HUDEP-2 (cell line): ENCODE results near the gene EID3.
A peak's percentile ranks its signal among the peaks of the same experiment; 100 is the strongest.
"Not testable (repeated sequence)": the region's sequence is repeated elsewhere in the genome, so short reads cannot be mapped to it uniquely, and the experiment has no call there.

Source experiments
- DNase-seq, 76 experiments: peaks; one replicate each; lab custom pipeline; 2025; ENCODE audit not compliant: unreplicated experiment in 76 of 76; lab: John Stamatoyannopoulos, UW

The EID3 gene

DNA sequence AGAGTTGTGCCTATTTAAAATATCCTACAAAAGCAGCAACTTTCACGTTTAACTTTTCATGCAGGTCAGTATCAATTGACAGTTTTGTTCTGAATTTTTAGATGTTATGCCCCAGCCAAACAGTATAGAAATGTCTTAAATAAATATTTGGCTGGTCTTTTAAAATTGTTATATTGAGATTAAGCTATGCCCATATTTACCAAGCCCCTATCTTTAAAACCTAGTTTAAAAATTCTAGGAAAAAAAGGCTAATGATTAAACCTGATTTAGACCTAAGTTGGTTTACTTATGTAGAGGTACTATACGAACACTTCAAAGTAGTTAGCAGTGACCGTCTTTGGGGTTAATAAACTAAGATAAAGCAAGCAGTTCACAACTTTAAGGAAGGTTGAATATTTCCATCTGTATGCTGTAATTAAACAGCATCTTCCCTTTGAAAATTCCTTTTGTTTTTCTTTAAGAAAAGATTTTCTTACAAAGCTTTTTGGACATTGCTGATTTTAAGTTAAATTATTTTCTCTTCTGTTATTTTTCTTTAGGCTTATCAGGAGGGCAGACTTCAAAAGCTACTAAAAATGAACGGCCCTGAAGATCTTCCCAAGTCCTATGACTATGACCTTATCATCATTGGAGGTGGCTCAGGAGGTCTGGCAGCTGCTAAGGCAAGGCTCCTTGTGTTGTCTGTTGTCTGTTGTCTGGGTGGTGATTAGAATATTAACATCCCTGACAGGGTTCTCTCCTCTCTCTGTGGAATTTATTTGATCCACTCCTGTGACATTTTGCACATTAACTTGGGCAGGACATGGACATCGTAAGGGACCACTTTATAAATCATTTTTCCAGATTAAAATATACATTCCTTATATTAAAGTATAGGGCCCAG is 7.5 kb downstream of the EID3 start:
- peak in 11 of 76 experiments; percentile 2 to 20 (median 6) for DNase-seq

DNA sequence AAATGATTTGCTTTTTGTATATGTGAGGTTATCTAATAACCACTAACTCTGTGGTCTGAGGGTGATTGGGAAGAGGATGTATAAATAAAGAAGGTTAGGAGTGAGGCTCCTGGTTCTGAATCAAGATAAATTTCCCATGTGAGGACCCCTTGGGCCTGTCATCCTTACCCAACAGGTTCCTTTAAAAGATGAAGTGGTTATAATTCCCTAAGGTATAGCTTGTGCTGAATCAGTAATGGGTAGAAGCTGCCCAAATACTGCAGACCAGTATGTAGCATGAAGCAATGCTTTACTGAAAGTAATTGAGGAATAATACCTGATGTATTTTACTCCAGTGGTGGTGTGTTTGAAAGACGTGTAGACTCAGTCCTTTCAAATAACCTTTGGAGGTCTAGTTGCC is 8.7 kb downstream of the EID3 start:
- DNase-seq = no peak

DNA sequence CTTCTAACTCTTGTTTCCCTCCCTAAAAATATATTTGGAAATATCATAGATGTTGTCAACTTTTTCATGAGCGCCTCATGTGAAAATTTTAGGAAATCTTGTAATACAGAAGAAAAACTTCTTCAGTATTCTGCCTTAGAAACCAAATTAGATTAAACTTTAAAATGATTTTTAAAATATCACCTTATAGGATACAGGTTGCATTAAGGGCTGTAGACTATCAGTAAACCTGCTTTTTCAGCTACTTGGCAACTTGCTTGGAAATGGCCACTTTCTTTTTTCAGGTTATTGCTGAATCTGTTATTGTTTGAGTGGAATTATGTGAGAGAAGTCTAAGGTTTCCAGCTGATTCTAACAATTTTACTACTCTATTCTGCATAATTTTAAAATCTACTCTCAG is 9.1 kb downstream of the EID3 start:
- DNase-seq = no peak

DNA sequence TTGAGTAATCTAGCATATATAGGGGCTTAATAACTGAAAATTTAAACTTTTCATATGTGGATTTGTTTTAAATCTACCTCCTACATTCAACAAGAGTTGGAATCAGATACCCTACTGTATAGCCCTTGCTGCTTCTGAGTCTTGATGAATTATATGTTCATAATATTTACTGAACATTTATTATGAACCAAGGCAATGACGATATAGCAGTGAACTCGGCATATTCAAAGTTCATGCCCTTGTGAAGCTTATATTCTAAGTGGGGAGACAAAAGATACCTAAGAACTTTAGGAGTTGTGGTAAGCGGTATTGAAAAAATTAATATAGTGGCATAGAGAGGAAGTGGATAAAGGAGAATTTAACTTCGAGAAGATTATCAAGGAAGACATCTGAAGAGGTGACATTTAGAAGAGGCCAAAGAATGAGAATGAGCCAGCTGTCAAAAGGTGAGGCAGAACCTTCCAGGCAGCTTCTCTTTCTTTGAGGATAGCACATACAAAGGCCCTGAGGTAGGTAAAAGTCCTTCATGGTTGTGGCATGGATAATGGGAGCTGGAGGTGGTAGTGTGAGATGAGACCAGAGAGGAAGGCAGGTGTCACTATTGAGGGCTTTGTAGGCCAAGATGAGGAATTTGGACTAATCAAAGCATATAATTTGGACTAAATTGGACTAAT is 10.2 kb downstream of the EID3 start:
- no peak for DNase-seq

DNA sequence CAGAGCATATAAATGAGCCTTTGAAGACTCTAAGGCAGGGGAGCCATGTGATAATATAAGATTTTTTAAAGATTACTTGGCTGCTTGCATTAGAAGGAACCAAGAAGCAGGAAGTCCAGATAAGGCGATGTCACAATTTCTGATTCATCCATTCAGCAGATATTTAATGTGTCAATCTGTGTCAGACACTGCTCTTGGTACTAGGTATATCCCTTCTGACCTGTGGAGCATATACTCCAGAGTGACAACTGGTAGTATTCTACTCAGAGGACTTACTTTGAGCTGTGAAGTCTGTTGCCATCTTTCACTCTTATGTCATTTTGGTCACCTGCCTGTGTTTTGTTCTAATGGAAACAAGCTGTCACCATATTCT is 10.7 kb downstream of the EID3 start:
- no peak for DNase-seq

DNA sequence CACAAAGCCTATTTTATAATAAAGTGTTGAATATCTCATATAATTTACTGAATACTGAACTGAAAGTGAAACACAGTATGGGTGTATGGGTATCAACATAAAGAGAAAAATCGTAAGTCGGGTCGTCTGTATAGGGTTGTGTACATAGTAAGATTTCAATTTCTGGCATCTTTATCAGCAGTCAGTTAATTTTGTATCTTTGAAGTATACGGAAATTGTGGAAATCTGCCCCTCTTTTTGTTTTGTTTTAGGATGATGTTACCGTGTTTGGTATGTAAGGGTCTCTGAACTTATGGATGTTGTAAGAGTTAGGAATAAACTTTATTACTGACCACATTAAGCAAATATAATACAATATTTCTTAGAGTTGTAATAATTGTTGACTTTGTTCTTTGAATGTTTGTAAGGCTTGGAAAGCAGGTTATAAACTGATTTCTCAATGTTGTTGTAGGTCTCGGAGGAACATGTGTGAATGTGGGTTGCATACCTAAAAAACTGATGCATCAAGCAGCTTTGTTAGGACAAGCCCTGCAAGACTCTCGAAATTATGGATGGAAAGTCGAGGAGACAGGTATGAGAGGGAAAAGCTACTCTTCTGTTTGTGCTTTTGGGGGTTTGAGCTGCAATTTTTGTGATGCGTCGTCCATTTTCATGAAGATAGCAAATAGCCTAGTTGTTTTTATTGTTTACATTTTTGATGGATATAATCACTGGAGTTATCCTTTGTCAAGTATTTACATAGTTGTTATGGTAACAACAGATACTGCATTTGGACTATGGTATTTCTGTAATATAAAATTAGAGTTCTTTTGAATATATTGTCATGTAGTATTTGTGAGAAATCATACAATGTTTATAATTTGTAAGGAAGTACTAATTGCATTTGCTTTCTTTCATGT is 12.0 kb downstream of the EID3 start:
- no peak for DNase-seq

DNA sequence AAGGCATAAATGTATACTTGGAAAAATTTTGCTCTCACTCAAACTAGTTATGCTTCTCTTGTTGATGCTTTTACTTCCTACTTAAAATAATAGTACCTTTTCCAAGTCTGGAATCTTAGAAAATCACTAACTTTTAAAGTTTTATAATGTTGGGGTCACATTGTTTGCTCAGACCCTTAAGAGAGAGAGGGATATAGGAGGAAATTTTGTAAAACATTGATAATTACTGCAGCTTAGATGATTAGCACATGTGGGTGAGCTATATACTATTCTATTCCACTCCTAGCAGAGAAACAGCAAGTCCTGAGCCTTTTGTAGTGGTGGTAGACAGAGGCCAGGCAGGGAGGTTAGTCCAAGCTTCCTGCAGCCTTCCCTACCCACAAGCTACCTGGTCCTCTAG is 13.4 kb downstream of the EID3 start:
- DNase-seq = no peak

DNA sequence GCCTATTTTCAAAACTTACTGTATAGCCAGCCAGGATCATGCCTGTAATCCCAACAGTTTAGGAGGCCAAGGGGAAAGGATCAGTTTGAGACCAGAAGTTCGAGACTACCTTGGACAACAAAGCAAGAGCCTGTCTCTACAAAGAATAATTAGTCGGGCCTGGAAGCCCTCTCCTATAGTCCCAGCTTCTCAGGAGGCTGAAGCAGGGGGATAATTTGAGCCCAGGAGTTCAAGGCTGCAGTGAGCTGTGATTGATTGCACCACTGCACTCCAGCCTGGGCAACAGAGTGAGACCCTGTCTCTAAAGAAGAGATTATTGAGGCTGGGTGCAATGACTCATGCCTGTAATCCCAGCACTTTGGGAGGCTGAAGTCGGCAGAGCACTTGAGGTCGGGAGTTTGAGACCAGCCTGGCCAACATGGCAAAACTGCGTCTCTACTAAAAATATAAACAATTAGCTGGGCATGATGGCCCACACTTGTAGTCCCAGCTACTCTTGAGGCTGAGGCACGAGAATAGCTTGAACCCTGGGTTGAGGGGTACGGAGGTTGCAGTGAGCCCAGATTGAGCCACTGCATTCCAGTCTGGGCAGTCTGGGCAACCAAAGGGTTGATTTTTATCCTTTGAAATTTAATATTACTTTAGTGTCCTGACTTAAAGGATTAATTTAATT is 14.1 kb downstream of the EID3 start:
- DNase-seq = no peak

DNA sequence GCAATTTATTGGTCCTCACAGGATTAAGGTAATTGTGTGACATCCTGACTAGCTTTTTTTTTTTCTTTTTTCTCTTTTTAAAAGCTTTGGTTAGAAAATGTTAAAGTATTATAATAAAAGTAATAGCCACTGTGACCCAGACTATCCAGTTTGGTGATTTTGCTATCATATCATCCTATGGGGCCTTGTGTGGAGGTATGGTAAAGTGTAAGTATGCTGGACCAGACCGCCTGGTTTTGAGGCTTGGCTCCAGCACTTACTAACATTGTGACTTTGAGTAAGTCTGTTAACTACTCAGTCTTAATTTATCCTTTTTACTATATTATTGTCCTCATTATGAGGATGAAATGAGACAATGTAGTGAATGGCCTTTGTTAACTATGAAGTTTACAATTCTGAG is 15.5 kb downstream of the EID3 start:
- DNase-seq = no peak

DNA sequence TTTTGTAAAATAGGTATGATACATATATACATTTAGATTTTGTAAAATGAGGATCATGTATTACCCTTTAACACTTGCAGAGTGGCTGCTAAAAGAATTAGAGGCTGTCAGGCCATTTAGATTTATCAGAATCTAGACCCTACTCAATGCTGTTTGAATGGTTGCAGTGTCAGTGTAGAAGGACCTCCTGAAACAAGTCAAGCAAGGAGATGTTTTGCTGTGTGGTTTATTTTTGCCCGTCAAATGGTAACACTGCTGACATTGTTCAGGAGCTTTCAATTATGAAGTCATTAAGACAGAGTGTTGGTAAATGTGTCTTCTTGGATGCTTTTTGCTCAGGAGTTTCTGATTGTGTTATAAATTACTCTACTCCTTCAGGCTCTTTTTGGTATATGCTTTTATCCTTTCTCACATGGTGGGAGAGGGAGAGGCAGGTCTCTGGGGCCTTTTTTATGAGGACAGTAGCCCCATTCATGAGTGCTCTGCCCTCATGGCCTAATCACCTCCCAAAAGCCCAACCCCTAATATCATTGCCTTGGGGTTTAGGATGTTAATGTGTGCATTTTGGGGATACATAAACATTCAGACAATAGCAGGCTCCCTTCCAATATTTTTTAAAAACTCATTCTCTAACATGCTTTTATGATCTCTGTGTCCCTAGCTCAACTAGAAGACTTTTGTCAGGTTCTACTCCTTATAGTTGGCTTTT is 16.5 kb downstream of the EID3 start:
- DNase-seq = no peak

DNA sequence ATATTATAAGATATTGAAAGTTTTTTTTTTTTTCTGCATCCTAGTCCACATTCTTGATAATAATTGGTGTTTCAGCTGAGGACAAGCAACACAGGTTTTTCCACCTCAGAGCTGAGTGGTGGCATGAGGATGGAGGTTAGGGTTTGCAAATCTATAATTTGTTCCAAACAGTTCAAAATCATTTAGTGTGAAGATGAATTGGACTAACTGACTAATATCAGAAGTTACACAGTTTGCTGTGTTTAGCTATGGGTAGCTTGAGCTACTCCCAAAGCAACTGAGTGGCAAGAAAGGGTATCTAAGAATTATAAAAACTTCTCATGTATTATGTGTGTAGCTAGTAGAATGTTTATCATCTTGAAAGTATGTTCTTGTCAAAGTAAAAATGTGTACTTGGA is 17.1 kb downstream of the EID3 start:
- DNase-seq = no peak

DNA sequence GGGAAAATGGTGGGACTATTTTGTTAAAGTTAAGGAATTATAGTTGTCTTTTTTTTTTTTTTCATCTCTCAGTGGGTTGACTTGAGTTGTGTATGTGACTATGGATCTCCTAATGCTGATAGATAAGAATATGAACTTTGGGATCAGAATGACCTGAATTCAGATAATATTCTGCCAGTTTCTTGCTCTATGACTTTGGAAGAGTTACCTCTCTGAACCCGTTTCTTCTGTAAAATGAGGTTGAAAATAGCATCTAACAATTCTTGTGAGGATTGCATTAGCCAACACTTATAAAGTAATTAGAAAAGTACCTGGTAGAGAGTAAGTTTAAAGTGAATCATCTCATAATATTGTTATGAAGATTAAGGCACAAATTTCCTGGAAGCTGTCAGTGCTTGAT is 18.4 kb downstream of the EID3 start:
- no peak for DNase-seq

DNA sequence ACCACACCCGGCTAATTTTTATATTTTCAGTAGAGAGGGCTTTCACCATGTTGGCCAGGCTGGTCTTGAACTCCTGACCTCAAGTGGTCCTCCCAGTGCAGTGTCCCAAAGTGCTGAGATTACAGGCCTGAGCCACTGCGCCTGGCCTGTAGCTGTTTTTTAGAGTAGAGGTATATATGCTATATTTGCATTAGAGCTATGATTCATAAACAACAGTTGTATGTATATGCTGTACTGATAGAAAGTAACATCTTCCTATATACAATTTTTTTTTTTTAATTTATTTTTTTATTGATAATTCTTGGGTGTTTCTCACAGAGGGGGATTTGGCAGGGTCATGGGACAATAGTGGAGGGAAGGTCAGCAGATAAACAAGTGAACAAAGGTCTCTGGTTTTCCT is 19.0 kb downstream of the EID3 start:
- DNase-seq = not testable (repeated sequence)

DNA sequence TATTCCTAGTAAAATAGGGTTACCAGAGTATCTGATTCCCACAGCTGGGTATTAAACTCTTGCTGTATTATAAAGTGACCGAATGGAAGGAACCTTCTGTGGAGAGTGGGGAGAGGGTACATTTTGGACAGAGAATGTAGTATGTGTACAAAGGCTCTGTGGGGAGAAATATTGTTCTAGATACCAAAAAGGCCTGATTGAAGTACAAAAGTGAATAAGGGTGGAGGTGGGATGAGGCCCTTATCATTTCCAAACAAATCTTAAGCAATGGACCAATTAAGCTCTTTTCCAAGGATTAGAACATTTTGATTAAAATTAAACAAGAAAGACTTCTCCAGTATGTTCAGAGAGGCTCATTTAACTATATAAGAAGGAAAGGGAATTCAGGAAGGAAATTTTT is 20.4 kb downstream of the EID3 start:
- no peak for DNase-seq

DNA sequence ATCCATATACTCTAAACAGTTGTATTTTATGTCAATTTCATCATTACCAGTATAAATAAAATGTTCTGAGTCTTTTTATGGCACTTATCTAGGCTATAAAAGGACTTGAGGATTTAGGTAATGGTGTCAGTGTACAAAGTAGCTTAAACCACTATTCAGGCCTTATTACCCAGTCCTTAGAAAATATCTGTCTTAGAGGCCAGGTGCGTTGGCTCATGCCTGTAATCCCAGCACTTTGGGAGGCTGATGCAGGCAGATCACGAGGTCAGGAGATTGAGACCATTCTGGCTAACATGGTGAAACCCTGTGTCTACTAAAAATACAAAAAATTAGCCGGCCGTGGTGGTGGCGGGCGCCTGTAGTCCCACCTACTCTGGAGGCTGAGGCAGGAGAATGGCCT is 24.7 kb downstream of the EID3 start:
- DNase-seq = not testable (repeated sequence)

DNA sequence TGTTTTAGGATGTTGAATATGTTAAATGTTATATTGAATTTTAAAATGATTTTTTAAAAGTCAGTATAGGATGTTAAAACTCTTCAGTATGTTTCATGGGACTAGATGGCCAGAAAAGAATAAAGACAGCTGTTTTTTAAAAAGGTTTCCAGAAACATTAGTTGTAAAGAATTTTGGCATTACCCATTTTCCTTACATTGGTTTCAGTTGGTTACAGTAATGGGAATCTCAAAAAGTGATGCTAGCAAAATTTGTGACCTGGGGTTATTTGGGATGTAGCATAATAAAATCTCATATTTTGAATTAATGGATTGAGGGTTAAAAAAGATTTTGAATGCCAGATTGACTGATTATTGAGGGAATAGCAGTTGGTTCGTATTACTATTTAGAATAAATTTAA is 25.3 kb downstream of the EID3 start:
- no peak for DNase-seq

DNA sequence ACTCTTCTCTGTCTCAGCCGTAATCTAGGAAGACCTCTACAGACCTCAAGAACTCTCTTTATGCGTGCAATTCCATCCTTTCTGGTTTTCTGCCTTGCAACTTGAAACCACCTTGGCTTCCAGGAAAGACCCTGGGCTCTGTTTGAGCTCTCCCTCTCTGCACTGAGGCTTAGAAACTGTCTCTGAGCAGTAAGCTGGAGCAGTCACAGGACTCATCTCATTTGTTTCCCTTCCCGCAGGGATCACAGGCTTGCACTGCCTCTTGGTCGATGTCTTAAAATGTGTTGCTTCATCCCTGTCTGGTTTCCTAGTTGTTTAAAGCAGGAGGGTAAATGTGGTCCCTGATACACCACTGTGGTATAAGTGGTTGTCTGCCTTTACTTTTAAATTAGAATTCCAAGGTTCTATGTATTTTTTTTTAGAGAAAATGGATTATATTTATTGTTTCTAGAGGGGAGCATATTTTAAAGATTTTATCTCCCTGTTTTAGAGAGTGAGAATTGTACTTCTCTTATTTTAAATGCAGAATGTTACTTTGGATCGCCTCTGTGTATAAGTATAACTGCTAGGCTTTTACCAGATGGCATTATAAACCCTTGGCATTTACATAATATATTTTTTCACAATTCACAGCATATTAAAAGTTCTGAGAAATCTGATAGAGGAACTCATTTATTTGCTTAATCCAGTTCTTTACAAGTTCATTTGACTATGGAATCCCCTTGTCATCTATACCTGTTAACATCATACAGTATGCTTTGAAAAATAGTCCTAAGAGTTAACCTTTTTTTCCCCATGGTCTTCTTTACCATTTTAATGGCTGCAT is 26.4 kb downstream of the EID3 start:
- DNase-seq = no peak

DNA sequence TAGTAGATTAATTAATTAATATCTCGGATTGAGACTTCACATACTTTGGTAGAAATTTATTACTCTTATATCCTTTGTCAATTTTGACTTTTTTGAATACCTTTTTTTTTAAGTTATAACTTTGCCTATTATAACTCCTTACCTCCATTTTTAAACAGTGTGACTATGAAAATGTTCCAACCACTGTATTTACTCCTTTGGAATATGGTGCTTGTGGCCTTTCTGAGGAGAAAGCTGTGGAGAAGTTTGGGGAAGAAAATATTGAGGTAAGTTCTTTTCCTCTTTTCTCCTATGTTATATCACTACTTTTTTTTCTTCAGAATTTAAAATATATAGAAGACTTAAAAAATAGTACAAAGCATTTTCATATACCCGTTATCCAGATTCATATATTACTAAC is 27.8 kb downstream of the EID3 start:
- DNase-seq = no peak

DNA sequence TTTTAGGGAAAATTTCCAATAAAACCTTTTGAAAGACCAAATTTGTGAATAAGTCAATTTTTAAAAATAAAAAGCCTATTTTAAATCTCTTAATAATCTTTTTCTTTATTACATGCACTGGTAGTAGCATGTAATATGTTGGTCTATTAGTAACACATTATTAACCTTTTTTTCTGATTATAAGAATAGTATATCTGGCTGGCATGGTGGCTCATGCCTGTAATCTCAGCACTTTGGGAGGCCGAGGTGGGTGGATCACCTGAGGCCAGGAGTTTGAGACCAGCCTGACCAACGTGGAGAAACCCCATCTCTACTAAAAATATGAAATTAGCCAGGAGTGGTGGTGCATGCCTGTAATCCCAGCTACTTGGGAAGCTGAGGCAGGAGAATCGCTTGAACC is 28.7 kb downstream of the EID3 start:
- DNase-seq = not testable (repeated sequence)
